ENCODE results near the gene FUNDC2. TPM values are rescaled to one million over a fixed set of nuclear protein-coding genes. Genes with fewer than 3 reads are reported as not detected.

The FUNDC2 gene
- total and polyA plus RNA-seq, 9 donors: 133 to 257 (median 149) TPM

- no peak overlapping the region for H3K27ac ChIP-seq
Measured at GRCh38 chrX:155028129-155028528, 1.5 kb downstream of the FUNDC2 start.

GRCh38 chrX:155028877-155029291 is 2.2 kb downstream of the FUNDC2 start:
- WGBS, 3 donors: 37 to 54% (median 44%) methylated on average over 2 of the region's 2 CpGs
- TF ChIP-seq POLR2A (IDR thresholded peaks at IDR 0.05) (no peak), EP300 (IDR thresholded peaks at IDR 0.05) (no peak), CTCF (IDR thresholded peaks at IDR 0.05) (no peak)
- no peaks in the 10 kb centered on the region for H3K9me3 ChIP-seq
- H3K4me3 ChIP-seq: no peak overlapping the region
- no peak overlapping the region for H3K27ac ChIP-seq
- intact Hi-C loops (cut with DNase I): no loop called here
- H3K36me3 ChIP-seq: no peaks in the 10 kb centered on the region
- H3K4me1 ChIP-seq (ENCODE audit: insufficient read depth): no peaks in the 10 kb centered on the region
- no peak for DNase-seq
- no peaks in the 10 kb centered on the region for H3K27me3 ChIP-seq

More at GRCh38 chrX:155028129-155028528, 1.5 kb downstream of the FUNDC2 start:
- intact Hi-C loops (cut with DNase I): no loop called here
- 25 to 38% (median 36%) methylated on average over 3 of the region's 3 CpGs for WGBS, 3 donors
- no peak for TF ChIP-seq POLR2A (IDR thresholded peaks at IDR 0.05)
- TF ChIP-seq CTCF (IDR thresholded peaks at IDR 0.05): no peak
- TF ChIP-seq EP300 (IDR thresholded peaks at IDR 0.05): no peak
- Histone ChIP-seq H3K27me3 (no peaks in the 10 kb centered on the region), H3K9me3 (no peaks in the 10 kb centered on the region), H3K4me3 (peak overlapping the region; percentile 75), H3K4me1 (ENCODE audit: insufficient read depth) (no peaks in the 10 kb centered on the region), H3K36me3 (no peaks in the 10 kb centered on the region)
- DNase-seq: no peak

GRCh38 chrX:155031657-155032056 is 5.0 kb downstream of the FUNDC2 start:
- H3K4me3 ChIP-seq: no peak overlapping the region
- no peak overlapping the region for H3K27ac ChIP-seq
- H3K9me3 ChIP-seq: no peaks in the 10 kb centered on the region
- no peaks in the 10 kb centered on the region for H3K27me3 ChIP-seq
- WGBS, 3 donors: 78 to 87% (median 86%) methylated on average over 5 of the region's 5 CpGs
- no peaks in the 10 kb centered on the region for H3K36me3 ChIP-seq
- intact Hi-C loops (cut with DNase I): no loop called here
- no peaks in the 10 kb centered on the region for H3K4me1 ChIP-seq (ENCODE audit: insufficient read depth)
- DNase-seq: no peak
- TF ChIP-seq EP300 (IDR thresholded peaks at IDR 0.05) (no peak), POLR2A (IDR thresholded peaks at IDR 0.05) (no peak), CTCF (IDR thresholded peaks at IDR 0.05) (no peak)

GRCh38 chrX:155035688-155036087 is 9.0 kb downstream of the FUNDC2 start:
- no peak overlapping the region for H3K4me3 ChIP-seq
- no peaks in the 10 kb centered on the region for H3K4me1 ChIP-seq (ENCODE audit: insufficient read depth)
- no peaks in the 10 kb centered on the region for H3K36me3 ChIP-seq
- no peak overlapping the region for H3K27ac ChIP-seq
- WGBS, 3 donors: 92 to 95% (median 92%) methylated on average over 4 of the region's 4 CpGs
- no peaks in the 10 kb centered on the region for H3K27me3 ChIP-seq
- DNase-seq: no peak
- TF ChIP-seq CTCF (IDR thresholded peaks at IDR 0.05) (no peak), POLR2A (IDR thresholded peaks at IDR 0.05) (no peak), EP300 (IDR thresholded peaks at IDR 0.05) (no peak)
- intact Hi-C loops (cut with DNase I): no loop called here
- H3K9me3 ChIP-seq: no peaks in the 10 kb centered on the region

Data from ovary (tissue), 9 donors.